ENCODE data around the gene F12.

DNA sequence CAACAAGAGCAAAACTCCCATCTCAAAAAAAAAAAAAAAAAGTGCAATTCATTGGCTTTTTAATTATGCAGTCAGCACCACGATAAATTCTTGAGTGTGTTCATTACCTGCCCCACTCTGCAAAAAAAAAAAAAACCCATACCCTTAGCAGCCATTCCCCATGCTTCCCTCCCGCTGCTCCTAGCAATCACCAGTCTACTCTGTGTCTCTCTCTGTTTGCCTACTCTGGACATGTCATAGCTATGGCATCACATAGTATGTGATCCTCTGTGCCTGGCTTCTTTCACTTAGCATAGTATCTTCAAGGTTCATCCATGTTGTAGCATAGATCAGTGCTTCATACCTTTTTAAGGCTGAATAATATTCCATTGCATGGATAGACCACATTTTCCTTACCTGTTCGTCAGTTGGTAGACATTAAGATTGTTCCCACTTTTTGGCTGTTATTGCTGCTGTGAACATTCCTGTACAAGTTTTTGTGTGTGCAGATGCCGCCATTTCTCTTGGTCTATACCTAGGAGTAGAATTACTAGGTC lies 30.2 kb upstream of the F12 start:
- TF ChIP-seq GATA2 (IDR thresholded peaks at IDR 0.05; ENCODE audit: low read depth, low read length) (no peak), GATA3 (IDR thresholded peaks at IDR 0.05; ENCODE audit: low read depth, low read length) (no peak)
